Cardiac septum (tissue), 1 donor: Measurements from ENCODE around the gene RICTOR. TPM values are rescaled to one million over a fixed set of nuclear protein-coding genes. Genes with fewer than 3 reads are reported as not detected.

ENCODE experiments used
- DNase-seq: peaks from one replicate; pipeline ENCODE4 v3.0.0-alpha.2; 2020; ENCODE audit warnings: low spot score
- intact Hi-C: fragments of 100-400 bp; cut with DNase I; formaldehyde crosslinking; loops from one replicate; pipeline ENCODE4 v1.14.0; 2022
- total RNA-seq: library from RNA; stranded (reverse); fragmentation: NEBNext Ultra II Directional; extraction: Animal tissue kit (Norgen Biotek cat#: 25700); gene quantifications from one replicate; pipeline ENCODE4 v1.2.1, GENCODE V29; 2021
- donor health status: DM: no; HTN: no; CAD: no.

RICTOR gene
- total RNA-seq, 1 donor from 2014 or later: 75.9 TPM

- intact Hi-C loops: no loop called here
Observed at GRCh38 chr5:39102684-39103155, 28.5 kb upstream of the RICTOR start.

GRCh38 chr5:39100851-39101396 lies 26.7 kb upstream of the RICTOR start:
- no peak for DNase-seq
- intact Hi-C loops: no loop called here

More at GRCh38 chr5:39102684-39103155, 28.5 kb upstream of the RICTOR start:
- no peak for DNase-seq

GRCh38 chr5:39100301-39100850 lies 26.2 kb upstream of the RICTOR start:
- DNase-seq: no peak
- intact Hi-C loops: no loop called here

- no peak for DNase-seq
- intact Hi-C loops: no loop called here
Observed at GRCh38 chr5:39099831-39100230, 25.6 kb upstream of the RICTOR start.

GRCh38 chr5:39093352-39093751 lies 19.2 kb upstream of the RICTOR start:
- intact Hi-C loops: no loop called here
- no peak for DNase-seq

- DNase-seq: no peak
- intact Hi-C loops: no loop called here
Observed at GRCh38 chr5:39092581-39093351, 18.6 kb upstream of the RICTOR start.

GRCh38 chr5:39091940-39092580 lies 17.9 kb upstream of the RICTOR start:
- intact Hi-C loops: no loop called here
- no peak for DNase-seq

GRCh38 chr5:39083968-39084367 lies 9.8 kb upstream of the RICTOR start:
- no peak for DNase-seq
- intact Hi-C loops: no loop called here

GRCh38 chr5:39082995-39083394 lies 8.8 kb upstream of the RICTOR start:
- intact Hi-C loops: no loop called here
- no peak for DNase-seq

- intact Hi-C loops: loop anchor here (2.0 kb wide), 1 partner anchor 76 kb away; no protein-coding TSS in a partner anchor
- DNase-seq: peak; percentile 84
Observed at GRCh38 chr5:39080597-39081204, 6.5 kb upstream of the RICTOR start.

GRCh38 chr5:39080168-39080567 lies 6.0 kb upstream of the RICTOR start:
- intact Hi-C loops: loop anchor here (2.0 kb wide), 1 partner anchor 75 kb away; no protein-coding TSS in a partner anchor
- no peak for DNase-seq

GRCh38 chr5:39079147-39079546 lies 4.9 kb upstream of the RICTOR start:
- intact Hi-C loops: loop anchor here (10.0 kb wide), 1 partner anchor 234 kb away; the partner anchor contains the start of gene OSMR
- DNase-seq: no peak

GRCh38 chr5:39076757-39077728 lies 2.8 kb upstream of the RICTOR start:
- no peak for DNase-seq
- intact Hi-C loops: loop anchor here (10.0 kb wide), 1 partner anchor 232 kb away; the partner anchor contains the start of gene OSMR

GRCh38 chr5:39076101-39076756 lies 2.0 kb upstream of the RICTOR start:
- DNase-seq: no peak
- intact Hi-C loops: loop anchor here (10.0 kb wide), 1 partner anchor 231 kb away; the partner anchor contains the start of gene OSMR

- peak; percentile 80 for DNase-seq
- intact Hi-C loops: loop anchor here (1.0 to 10.0 kb wide), 2 partner anchors 59 to 229 kb away; partner anchors contain the start of gene OSMR
Observed at GRCh38 chr5:39073767-39074016, 507 bp downstream of the RICTOR start.

- peak; percentile 84 for DNase-seq
- intact Hi-C loops: loop anchor here (10.0 kb wide), 1 partner anchor 228 kb away; the partner anchor contains the start of gene OSMR
Observed at GRCh38 chr5:39072925-39073766, 1.1 kb downstream of the RICTOR start.

- intact Hi-C loops: no loop called here
- no peak for DNase-seq
Observed at GRCh38 chr5:39068099-39068498, 6.1 kb downstream of the RICTOR start.
